ENCODE measurements around the gene RAI1.

The RAI1 gene

GRCh38 chr17:17814162-17815061, 133.2 kb downstream of the RAI1 start:
- TF ChIP-seq ZFX (IDR thresholded peaks at IDR 0.05) (no peak), CTCF (conservative IDR thresholded peaks at IDR 0.05) (no peak)

GRCh38 chr17:17815062-17815406, 133.8 kb downstream of the RAI1 start:
- TF ChIP-seq ZFX (IDR thresholded peaks at IDR 0.05): no peak
- no peak for TF ChIP-seq CTCF (conservative IDR thresholded peaks at IDR 0.05)
- H3K27ac ChIP-seq: peak overlapping the region; percentile 86

More at GRCh38 chr17:17814162-17815061, 133.2 kb downstream of the RAI1 start:
- H3K27ac ChIP-seq: peak overlapping the region; percentile 86

- H3K27ac ChIP-seq: peak overlapping the region; percentile 86
- TF ChIP-seq ZFX (IDR thresholded peaks at IDR 0.05) (no peak), CTCF (conservative IDR thresholded peaks at IDR 0.05) (no peak)
These were observed 134.4 kb downstream of the RAI1 start for GRCh38 chr17:17815436-17816200.

GRCh38 chr17:17816240-17816814, 135.1 kb downstream of the RAI1 start:
- peak overlapping the region; percentile 96 for H3K27ac ChIP-seq
- TF ChIP-seq ZFX (IDR thresholded peaks at IDR 0.05) (no peak), CTCF (conservative IDR thresholded peaks at IDR 0.05) (no peak)

GRCh38 chr17:17816831-17817551, 135.7 kb downstream of the RAI1 start:
- TF ChIP-seq CTCF (conservative IDR thresholded peaks at IDR 0.05) (no peak), ZFX (IDR thresholded peaks at IDR 0.05) (no peak)
- peak overlapping the region; percentile 96 for H3K27ac ChIP-seq

GRCh38 chr17:17817552-17817947, 136.3 kb downstream of the RAI1 start:
- peak overlapping the region; percentile 96 for H3K27ac ChIP-seq
- TF ChIP-seq CTCF (conservative IDR thresholded peaks at IDR 0.05) (no peak), ZFX (IDR thresholded peaks at IDR 0.05) (no peak)

All from C4-2B (cell line).